GM12892 (cell line): ENCODE results near the gene IRF3.

Experiments used
- POLR2A ChIP-seq: IDR thresholded peaks from 2 replicates; pipeline ENCODE4 v1.6.1; 2011; ENCODE audit warnings: low read depth, low read length, control low read depth
- POLR2AphosphoS5 ChIP-seq: IDR thresholded peaks from 2 replicates; pipeline ENCODE4 v1.6.1; 2011; ENCODE audit warnings: low read depth, low read length, control low read depth

DNA sequence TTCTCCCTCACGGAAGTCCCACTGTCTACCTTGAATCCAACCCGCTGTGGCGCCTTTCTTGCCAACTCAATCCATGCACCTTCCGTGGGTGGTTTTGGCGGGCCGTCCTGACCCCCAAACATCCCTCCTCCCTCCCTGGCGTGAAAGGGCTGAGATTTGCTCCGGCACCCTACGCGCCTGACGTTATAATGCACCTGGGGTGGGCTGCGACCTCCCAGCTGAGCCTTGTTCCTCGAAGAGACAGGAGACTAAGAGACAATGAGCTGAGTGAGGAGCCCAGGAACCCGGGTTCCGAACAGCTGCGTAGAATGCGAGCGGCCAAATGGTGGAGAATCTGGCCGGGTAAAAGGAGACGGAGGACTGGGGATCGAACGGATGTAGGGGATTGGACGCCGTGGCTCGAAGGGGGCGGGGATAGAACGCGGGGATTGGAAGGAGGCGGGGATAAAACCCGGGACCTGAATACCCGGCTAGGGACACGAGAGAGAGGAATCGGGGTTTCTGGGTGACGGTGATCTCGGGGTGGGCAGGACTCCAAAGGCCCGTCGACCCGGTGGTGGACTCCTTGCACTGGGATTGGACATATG is 25.1 kb upstream of the IRF3 start, which contains the start of gene CPT1C:
- peak; percentile 36 for TF ChIP-seq POLR2A
- peak; percentile 40; the same call in 1 of the 2 replicates for TF ChIP-seq POLR2AphosphoS5
